OCI-LY3 (cell line): Measurements from ENCODE around the gene TEPSIN.

Source experiments
- EZH2phosphoT487 ChIP-seq: fragments of 200-600 bp; shearing (Covaris generic); IDR thresholded peaks from 2 replicates; pipeline ENCODE4 v1.6.1; 2018; ENCODE audit warnings: antibody characterized with exemption, mixed run types, low read depth
- TF ChIP-seq, protein P1 (sequence below): fragments of 200-600, 300-600 bp; sonication (generic); IDR thresholded peaks from 2 replicates; pipeline ENCODE4 v1.5.1; 2014; ENCODE audit warnings: antibody characterized with exemption, low read length, low read depth

DNA sequence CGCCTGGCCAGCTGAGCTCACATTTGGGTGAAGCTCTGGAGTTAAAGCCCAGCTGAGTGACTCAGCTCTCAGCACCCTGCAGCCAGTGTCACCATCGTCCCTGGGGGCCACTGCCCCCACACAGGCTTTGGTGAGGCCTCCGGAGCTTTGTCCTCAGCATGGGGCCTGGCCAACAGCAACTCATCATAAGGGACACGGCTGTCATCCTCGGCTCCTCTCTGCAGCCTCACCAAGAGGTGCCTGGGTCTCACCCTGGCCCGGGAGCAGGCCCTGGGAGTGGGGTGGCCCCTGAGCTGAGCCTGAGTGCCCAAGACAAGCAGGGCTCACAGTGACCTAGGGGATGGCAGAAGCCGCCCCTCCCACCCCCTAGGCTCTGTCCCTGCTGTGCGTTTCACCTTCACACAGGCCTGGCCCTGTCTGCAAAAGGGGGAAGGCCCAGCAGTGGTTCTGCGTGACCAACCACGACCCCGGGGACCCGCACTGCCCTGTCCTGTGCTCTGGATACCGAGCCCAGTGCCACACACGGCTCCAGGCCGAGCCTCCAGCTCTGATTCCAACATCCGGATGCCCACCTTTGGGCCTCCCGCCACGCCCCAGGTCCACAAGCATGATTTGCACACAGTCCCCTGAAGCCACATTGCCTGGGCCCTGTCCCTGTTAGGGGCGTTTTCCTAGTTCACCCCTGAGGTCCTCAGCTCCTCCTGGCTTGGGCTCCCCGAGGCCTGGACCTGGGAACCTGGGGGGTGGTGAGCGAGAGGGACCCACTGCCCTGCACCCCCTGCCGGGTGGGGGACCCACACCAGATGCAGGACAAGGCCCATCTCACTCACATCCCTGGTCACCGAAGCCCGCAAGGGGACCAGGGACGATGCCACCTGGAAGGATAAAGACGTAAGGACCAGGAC, 51.0 kb downstream of the TEPSIN start:
- TF ChIP-seq, protein P1, sequence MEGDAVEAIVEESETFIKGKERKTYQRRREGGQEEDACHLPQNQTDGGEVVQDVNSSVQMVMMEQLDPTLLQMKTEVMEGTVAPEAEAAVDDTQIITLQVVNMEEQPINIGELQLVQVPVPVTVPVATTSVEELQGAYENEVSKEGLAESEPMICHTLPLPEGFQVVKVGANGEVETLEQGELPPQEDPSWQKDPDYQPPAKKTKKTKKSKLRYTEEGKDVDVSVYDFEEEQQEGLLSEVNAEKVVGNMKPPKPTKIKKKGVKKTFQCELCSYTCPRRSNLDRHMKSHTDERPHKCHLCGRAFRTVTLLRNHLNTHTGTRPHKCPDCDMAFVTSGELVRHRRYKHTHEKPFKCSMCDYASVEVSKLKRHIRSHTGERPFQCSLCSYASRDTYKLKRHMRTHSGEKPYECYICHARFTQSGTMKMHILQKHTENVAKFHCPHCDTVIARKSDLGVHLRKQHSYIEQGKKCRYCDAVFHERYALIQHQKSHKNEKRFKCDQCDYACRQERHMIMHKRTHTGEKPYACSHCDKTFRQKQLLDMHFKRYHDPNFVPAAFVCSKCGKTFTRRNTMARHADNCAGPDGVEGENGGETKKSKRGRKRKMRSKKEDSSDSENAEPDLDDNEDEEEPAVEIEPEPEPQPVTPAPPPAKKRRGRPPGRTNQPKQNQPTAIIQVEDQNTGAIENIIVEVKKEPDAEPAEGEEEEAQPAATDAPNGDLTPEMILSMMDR: no peak
- TF ChIP-seq EZH2phosphoT487: no peak
